Osteocyte (in vitro differentiated cells): ENCODE results near the gene DAPK3. TPM values are rescaled to one million over a fixed set of nuclear protein-coding genes. Genes with fewer than 3 reads are reported as not detected.
"Not testable (repeated sequence)": the region's sequence is repeated elsewhere in the genome, so short reads cannot be mapped to it uniquely, and the experiment has no call there.

ENCODE experiments used
- DNase-seq: peaks from one replicate; pipeline ENCODE4 v3.0.0; 2021; ENCODE audit warnings: mixed read lengths; ENCODE audit not compliant: unreplicated experiment; ENCODE audit errors: extremely low spot score
- H3K27ac Mint-ChIP-seq: one replicate; pipeline ENCODE4 v1.8.0; 2021; ENCODE audit warnings: mild to moderate bottlenecking, mixed read lengths; ENCODE audit not compliant: unreplicated experiment
- H3K27me3 Mint-ChIP-seq: one replicate; pipeline ENCODE4 v1.8.0; 2021; ENCODE audit warnings: mixed read lengths; ENCODE audit not compliant: unreplicated experiment
- H3K36me3 Mint-ChIP-seq: one replicate; pipeline ENCODE4 v1.8.0; 2021; ENCODE audit warnings: mixed read lengths; ENCODE audit not compliant: unreplicated experiment
- H3K4me1 Mint-ChIP-seq: one replicate; pipeline ENCODE4 v1.8.0; 2021; ENCODE audit warnings: mixed read lengths; ENCODE audit not compliant: unreplicated experiment
- H3K4me3 Mint-ChIP-seq: one replicate; pipeline ENCODE4 v1.8.0; 2021; ENCODE audit warnings: mild to moderate bottlenecking, moderate library complexity, mixed read lengths; ENCODE audit not compliant: unreplicated experiment
- H3K9me3 Mint-ChIP-seq: one replicate; pipeline ENCODE4 v1.8.0; 2021; ENCODE audit warnings: mixed read lengths; ENCODE audit not compliant: unreplicated experiment
- total RNA-seq: library from RNA; stranded (reverse); gene quantifications from 2 replicates; pipeline ENCODE4 v1.2.1, GENCODE V29; 2021
- TF ChIP-seq, protein P1 (sequence below): fragments of 200-600 bp; sonication (generic); IDR thresholded peaks from 2 replicates; pipeline ENCODE4 v1.5.0; 2021; ENCODE audit warnings: antibody characterized with exemption, mild to moderate bottlenecking, moderate library complexity

DAPK3 gene
- total RNA-seq, 1 donor from 2014 or later = 92.9 TPM

GRCh38 chr19:3945838-3946237 lies 25.1 kb downstream of the DAPK3 start:
- no peak for DNase-seq
- H3K4me1 Mint-ChIP-seq = no peaks in the 10 kb centered on the region
- H3K4me3 Mint-ChIP-seq = no peak overlapping the region
- H3K27me3 Mint-ChIP-seq = no peaks in the 10 kb centered on the region
- no peaks in the 10 kb centered on the region for H3K36me3 Mint-ChIP-seq
- no peaks in the 10 kb centered on the region for H3K9me3 Mint-ChIP-seq
- TF ChIP-seq, protein P1, sequence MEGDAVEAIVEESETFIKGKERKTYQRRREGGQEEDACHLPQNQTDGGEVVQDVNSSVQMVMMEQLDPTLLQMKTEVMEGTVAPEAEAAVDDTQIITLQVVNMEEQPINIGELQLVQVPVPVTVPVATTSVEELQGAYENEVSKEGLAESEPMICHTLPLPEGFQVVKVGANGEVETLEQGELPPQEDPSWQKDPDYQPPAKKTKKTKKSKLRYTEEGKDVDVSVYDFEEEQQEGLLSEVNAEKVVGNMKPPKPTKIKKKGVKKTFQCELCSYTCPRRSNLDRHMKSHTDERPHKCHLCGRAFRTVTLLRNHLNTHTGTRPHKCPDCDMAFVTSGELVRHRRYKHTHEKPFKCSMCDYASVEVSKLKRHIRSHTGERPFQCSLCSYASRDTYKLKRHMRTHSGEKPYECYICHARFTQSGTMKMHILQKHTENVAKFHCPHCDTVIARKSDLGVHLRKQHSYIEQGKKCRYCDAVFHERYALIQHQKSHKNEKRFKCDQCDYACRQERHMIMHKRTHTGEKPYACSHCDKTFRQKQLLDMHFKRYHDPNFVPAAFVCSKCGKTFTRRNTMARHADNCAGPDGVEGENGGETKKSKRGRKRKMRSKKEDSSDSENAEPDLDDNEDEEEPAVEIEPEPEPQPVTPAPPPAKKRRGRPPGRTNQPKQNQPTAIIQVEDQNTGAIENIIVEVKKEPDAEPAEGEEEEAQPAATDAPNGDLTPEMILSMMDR = no peak
- H3K27ac Mint-ChIP-seq = no peak overlapping the region

DNA sequence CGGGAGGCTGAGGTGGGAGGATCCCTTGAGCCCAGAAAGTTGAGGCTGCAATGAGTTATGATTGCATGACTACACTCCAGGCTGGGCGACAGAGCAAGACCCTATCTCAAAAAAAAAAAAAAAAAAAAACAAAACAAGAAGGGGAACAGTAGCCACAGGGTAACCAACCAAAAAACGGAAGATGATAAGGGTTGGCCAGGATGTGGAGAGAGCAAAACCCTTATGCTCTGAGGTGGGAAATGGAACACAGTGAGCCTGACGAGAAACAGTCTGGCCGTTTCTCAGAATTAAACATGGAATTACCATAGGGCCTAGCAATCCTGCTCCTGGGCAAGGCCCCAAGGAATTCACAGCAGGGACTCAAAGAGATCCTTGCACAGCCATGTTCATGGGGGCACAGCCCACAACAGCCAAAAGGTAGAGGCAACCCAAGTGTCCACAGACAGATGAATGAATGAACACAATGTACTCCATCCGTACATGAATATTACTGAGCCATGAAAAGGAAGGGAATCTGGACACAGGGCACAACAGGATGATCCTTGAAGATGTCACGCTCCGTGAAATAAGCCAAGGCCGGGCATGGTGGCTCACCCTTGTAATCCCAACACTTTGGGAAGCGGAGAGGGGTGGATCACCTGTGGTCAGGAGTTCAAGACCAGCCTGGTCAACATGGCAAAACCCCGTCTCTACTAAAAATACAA lies 26.7 kb downstream of the DAPK3 start:
- TF ChIP-seq, protein P1 = no peak
- Mint-ChIP-seq H3K4me1 (no peaks in the 10 kb centered on the region), H3K9me3 (no peaks in the 10 kb centered on the region), H3K36me3 (no peaks in the 10 kb centered on the region), H3K27ac (no peak overlapping the region), H3K27me3 (no peaks in the 10 kb centered on the region), H3K4me3 (no peak overlapping the region)
- no peak for DNase-seq

GRCh38 chr19:3942790-3943409 lies 28.0 kb downstream of the DAPK3 start:
- Mint-ChIP-seq H3K36me3 (no peaks in the 10 kb centered on the region), H3K4me3 (no peak overlapping the region), H3K27ac (no peak overlapping the region), H3K9me3 (no peaks in the 10 kb centered on the region), H3K27me3 (no peaks in the 10 kb centered on the region), H3K4me1 (no peaks in the 10 kb centered on the region)
- TF ChIP-seq, protein P1 = no peak
- DNase-seq = no peak

- H3K4me1 Mint-ChIP-seq, H3K4me3 Mint-ChIP-seq, DNase-seq, H3K36me3 Mint-ChIP-seq, H3K9me3 Mint-ChIP-seq, H3K27me3 Mint-ChIP-seq, H3K27ac Mint-ChIP-seq: not testable (repeated sequence)
Measured at GRCh38 chr19:3938300-3938950, 32.5 kb downstream of the DAPK3 start.

DNA sequence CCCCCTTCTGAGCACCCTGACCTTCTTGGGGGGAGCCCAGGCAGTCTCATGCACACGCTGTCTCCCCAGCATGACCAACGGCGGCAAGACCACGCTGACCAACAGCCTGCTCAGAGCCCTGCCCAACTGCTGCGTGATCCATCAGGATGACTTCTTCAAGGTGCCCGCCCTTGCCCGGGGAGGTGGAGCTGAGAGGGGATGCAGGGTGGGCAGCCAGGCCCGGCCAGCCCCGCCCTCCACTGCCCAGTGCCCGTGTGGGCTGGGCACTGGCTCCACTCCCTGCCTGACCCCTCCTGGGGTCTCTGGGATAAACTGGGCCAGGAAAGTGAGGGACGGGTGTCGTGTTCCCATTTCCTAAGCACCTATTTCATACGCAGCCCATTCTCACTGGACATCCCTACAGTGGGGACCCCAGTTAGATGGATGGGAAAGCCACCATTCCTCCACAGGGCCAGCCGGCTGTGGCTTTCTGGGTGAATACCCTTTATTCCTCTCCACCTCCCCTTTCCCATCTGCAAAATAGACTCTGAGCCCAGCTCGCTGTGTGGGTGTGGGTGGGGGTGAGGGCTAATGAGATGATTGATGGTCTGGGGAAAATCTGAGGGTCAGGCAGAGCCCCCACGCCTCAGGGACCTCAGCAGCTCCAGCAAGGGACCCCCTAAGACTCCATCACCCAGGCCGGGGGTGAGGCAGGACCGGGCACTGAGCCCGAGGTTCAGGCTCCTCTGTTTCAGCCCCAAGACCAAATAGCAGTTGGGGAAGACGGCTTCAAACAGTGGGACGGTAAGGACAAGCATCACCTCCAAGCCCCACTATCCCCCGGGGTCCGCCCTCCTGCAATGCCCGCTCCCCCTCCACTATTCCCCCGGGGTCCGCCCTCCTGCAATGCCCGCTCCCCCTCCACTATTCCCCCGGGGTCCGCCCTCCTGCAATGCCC lies 34.1 kb downstream of the DAPK3 start:
- peaks cover 14% of the 10 kb centered on the region for H3K27me3 Mint-ChIP-seq
- DNase-seq = no peak
- H3K9me3 Mint-ChIP-seq = no peaks in the 10 kb centered on the region
- TF ChIP-seq, protein P1 = no peak
- H3K36me3 Mint-ChIP-seq = peaks cover under 1% of the 10 kb centered on the region
- H3K4me3 Mint-ChIP-seq = no peak overlapping the region
- H3K27ac Mint-ChIP-seq = no peak overlapping the region
- no peaks in the 10 kb centered on the region for H3K4me1 Mint-ChIP-seq
